ENCODE data around the gene BCL11A.

Gene BCL11A

GRCh38 chr2:60526623-60527022 lies 26.8 kb downstream of the BCL11A start:
- DNase-seq (ENCODE audit: low spot score), result no peak

DNA sequence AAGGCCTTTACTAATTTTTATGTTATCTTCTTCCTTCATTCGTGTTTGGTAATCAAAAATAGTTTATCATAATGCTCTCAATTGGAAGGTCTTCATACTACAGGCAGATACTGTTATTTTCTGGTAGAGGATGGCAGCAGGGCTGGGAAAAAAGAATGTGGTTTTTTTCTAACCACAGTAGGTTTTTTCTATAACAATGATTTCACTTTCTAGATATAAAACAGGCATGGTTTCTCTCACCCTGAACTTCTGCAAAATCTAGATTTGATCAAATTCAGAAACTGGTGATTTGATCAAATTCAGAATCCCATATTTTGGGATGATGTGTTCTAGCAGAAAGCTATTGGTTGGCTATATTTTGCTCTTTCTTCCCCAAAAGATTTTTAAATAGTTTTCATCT lies 27.6 kb downstream of the BCL11A start:
- no peak for DNase-seq (ENCODE audit: low spot score)

GRCh38 chr2:60524874-60525273 lies 28.6 kb downstream of the BCL11A start:
- no peak for DNase-seq (ENCODE audit: low spot score)

DNA sequence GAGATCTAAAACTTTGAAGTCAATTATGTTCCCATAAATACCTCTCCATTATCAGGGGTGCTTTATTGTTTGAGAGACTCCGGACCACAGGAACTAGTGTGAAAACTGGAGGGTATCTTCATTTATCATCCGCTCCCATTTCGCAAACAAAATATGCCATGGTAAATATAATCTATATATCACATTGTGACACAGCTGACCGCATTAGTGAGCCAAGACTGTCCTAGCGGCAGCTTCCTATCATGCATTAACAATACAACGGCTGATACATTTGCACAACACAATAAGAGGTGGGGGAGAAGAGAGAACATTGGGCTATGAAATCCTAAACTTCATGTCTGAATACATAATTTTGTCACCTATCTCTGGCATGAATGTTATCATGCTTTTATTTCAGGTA lies 29.5 kb downstream of the BCL11A start:
- DNase-seq (ENCODE audit: low spot score), result no peak

GRCh38 chr2:60522462-60522861 lies 31.0 kb downstream of the BCL11A start:
- no peak for DNase-seq (ENCODE audit: low spot score)

- DNase-seq (ENCODE audit: low spot score), result no peak
Observed at GRCh38 chr2:60521626-60522025, 31.8 kb downstream of the BCL11A start.

DNA sequence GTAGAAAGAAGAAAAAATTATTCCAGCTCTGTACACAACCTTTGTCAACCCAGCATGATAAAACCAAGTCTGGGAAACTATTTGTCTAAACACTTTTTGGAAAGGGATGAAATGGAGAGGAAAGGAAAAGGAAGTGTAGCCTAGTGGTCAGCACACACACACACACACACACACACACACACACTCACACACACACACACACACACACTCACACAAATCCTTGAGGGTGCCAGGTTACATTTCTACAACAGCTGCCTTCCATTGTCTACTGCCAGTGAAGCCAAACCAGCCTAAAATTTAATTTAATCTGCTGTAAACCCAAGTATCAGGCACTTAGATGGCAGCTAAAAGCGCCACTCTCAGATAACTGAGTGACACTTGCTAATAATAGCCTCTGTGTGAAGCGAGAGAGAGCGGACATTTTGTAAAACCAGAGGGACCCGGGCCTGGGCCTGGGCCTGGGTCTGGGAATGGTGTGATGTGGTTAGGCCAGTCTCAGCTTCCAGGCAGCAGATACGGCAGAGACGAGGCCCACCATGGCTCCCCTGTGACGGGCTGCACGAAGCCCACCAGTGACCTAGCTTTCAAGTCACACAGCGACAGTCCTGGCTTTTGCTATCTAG lies 32.4 kb downstream of the BCL11A start:
- DNase-seq (ENCODE audit: low spot score), result no peak

DNA sequence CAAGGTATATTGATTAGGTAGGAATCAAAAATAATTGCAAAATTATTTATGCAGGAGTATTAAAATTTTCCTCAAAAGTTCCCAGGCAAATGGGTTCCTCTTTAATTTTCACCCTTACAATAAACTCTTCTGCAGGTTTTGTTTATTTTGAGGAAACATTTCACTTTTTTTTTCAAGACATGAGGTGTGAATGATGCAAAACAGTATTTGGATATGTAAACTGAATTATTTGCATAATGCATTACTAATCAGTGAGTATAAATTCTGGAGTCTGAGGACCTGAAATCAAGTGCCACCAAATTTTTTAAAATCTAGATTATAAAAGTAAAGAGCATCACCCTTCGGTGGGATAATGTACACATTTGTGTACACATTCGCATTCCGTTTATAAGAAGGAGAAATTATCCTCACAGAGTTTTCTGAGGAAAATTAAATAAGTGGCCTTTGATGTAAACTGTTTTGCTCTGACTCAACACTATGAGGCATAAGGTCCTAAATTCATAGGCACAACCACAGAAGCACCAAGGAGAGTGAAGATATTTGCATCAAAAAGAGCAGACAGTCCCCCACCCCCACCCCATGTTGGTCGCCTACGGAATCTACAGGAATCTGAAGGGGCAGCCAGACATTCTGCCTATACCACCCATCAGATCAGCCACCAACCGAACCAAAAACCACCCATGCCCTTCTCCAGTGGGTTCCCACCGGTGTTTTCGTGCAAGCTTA lies 33.1 kb downstream of the BCL11A start:
- DNase-seq (ENCODE audit: low spot score), result no peak

DNA sequence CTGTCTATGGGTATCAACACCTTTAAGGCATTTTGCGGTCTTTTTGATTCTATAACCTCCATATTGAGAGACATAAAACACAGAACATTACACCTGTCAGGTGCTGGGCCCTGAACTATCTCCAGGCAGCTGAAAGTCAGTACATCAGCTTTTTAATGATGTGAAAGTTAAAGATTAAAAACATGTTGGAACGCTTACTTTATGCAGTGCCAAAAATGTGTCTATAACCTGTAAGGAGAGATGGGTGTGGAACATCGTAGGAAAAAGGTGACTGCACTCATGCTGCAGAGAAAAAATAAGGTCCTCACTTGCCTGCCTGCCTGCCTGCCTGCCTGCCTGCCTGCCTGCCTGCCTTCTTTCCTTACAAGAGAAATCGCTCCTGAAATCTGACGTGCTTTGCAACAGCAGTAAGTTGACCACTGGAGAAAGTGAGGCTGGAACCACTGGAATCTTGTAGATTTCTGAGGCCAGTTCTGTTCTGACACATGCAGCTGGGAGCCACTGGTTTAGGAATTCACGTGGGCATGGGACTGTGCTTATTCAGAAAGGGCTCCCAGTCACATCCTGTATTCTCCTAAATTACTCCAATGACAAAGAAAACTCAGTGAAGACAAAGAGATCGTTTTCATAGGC lies 34.1 kb downstream of the BCL11A start:
- no peak for DNase-seq (ENCODE audit: low spot score)

DNA sequence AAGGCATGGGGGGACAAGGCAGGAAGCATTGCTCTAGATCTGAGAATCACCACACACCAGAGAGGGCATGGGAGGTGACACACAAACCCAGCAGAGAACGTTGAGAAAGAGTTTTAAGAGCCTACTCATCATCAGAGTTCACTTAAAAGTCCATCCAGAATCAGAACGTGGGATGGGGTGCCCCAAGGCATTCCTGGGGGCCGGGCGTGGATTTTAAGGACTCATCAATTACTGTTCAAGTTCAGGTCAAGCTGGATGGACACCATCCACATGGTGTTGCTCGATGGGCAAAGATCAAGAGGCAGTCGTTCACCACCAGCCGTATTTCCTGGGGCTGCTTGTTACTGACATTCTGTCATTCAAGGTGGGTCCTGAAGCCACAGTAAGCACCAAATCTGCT lies 34.9 kb downstream of the BCL11A start:
- no peak for DNase-seq (ENCODE audit: low spot score)

DNA sequence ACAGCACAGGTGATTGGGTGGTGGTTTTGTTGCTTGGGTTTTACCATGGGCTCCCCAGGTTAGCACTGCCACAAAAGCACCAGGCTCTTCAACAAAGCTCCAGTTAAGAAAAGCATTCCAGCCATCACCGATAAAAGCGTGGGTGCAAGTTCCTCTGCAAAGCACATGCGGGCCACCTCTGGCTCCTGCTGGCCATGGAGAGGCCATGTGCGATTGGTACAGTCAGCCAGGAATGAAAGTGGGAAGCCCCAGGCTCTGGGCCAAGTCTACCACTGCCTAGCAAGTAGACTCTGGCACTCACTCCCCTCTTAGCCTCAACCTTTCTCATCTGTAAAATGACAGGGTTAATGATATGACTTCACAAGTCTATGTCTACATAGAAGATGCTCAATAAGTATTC lies 36.0 kb downstream of the BCL11A start:
- DNase-seq (ENCODE audit: low spot score), result no peak

DNA sequence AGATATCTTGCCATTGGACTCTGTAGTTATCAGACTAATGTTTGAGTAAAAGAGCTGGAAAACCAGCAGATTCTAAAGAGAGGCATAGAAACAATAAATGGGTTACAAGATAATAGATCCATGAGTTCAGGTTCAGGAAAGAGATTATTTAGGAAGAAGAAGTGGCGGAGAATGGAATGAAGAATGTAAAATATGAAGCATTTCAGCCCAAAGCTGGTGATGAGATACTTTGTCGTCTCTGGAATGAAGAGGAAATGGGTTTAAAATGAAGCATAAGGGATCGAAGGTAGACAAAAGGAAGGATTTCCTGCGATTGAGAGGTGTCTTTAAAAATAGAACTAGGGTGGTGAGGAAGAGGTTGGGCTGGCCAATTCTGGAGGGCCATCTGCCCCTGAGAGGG lies 36.6 kb downstream of the BCL11A start:
- DNase-seq (ENCODE audit: low spot score), result no peak

GRCh38 chr2:60516383-60516811 lies 37.1 kb downstream of the BCL11A start:
- DNase-seq (ENCODE audit: low spot score), result no peak

DNA sequence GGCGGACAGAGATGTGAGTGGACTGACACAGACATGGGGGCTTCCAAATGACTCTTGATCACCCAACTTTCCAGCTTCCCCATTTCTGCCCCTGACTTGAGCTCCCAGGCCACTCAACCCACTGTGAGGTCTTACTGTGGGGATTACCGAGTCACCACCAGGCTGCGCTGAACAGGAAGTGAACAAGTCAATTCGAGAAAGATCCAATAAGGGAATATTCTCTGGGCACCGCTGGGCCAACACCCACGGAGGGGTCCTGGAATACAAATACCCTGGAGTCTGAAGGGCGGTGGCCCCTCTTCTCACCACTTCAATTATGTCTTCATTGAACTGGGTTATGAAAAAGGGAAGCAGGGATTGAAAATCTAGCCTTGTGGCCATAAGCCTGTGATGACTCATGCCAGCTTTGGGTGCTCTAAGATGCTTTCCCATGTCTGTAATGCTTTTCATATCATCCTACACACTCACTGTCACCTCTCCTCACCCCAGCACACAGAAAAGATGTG lies 37.7 kb downstream of the BCL11A start:
- DNase-seq (ENCODE audit: low spot score), result no peak

GRCh38 chr2:60513996-60514395 lies 39.5 kb downstream of the BCL11A start:
- DNase-seq (ENCODE audit: low spot score), result no peak

GRCh38 chr2:60513191-60513590 lies 40.3 kb downstream of the BCL11A start:
- no peak for DNase-seq (ENCODE audit: low spot score)

DNA sequence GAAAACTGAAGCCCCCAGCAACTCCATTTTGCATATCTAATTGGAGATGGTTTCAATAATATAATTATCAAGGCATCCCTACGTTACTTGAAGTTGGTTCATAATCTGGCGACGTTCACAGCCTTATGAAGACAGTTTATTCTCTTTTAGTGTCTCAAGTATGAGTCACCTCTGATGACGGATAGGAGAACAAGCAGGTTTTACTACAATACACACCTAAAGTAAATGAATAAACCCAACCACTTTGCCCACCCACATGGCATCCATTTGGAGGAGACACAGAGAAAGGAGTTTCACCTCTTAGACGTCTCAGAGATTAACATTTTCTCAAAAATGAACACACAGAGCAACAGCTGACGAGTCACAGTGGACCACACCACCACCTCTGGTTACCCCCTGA lies 40.8 kb downstream of the BCL11A start:
- DNase-seq (ENCODE audit: low spot score), result no peak

- DNase-seq (ENCODE audit: low spot score), result no peak
Observed at GRCh38 chr2:60512062-60512622, 41.3 kb downstream of the BCL11A start.

- DNase-seq (ENCODE audit: low spot score), result no peak
Observed at GRCh38 chr2:60510713-60511112, 42.7 kb downstream of the BCL11A start.

DNA sequence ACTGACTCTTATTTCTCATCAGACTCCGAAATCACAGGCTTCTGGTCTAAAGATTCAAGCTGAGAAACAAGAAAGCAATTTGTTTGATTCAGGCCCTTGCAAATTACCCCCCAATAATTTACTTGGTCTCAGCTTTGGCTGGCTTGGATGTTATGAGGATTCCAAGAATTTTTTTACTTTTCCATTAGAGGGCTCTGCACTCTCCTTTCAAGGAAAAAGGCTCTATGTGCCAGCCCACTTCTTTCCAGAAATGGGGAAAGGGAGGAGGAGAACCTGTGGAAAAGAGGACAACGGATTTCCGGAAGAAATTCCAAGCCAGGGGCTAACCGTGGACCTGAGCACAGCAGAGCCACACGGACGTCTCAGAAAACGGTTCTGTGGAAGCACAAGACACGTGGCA lies 44.4 kb downstream of the BCL11A start:
- no peak for DNase-seq (ENCODE audit: low spot score)

GRCh38 chr2:60508339-60508917 lies 45.0 kb downstream of the BCL11A start:
- DNase-seq (ENCODE audit: low spot score), result no peak

GRCh38 chr2:60507211-60507965 lies 46.1 kb downstream of the BCL11A start:
- no peak for DNase-seq (ENCODE audit: low spot score)
